Activated CD8-positive, alpha-beta memory T cell treated with anti-CD3 and anti-CD28 coated beads, Interleukin-2, amount 50 U/mL, for 4 hours (primary cell): ENCODE results near the gene CCDC15.
A peak's percentile ranks its signal among the peaks of the same experiment; 100 is the strongest.
"Not testable (repeated sequence)": the region's sequence is repeated elsewhere in the genome, so short reads cannot be mapped to it uniquely, and the experiment has no call there.

Experiments
- DNase-seq: peaks from one replicate; pipeline ENCODE4 v3.0.0-alpha.2; 2020

CCDC15 gene

GRCh38 chr11:125016413-125016812 lies 62.4 kb downstream of the CCDC15 start:
- DNase-seq, result no peak

DNA sequence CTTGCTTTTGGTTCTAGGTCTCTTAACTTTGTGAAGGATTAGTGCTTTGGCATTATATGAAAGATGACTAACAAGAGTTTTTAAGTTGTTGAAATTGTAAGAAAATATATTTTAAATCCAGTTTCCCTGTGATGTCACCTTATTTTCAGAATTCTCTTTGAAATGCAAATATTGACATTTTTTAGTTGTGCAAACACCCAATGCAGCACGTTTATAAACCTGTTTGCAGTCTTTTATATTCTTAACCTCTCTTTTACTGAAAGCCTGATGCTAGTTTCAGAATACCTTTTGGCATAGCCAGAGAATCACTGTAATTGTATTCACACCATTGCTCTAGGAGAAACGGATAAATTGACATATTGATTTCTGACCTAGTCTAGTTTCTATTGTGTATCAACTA lies 66.3 kb downstream of the CCDC15 start:
- DNase-seq, result no peak

GRCh38 chr11:125022551-125022950 lies 68.5 kb downstream of the CCDC15 start:
- no peak for DNase-seq

GRCh38 chr11:125025968-125026367 lies 72.0 kb downstream of the CCDC15 start:
- no peak for DNase-seq

- not testable (repeated sequence) for DNase-seq
These were observed 75.4 kb downstream of the CCDC15 start for GRCh38 chr11:125029431-125029830.

DNA sequence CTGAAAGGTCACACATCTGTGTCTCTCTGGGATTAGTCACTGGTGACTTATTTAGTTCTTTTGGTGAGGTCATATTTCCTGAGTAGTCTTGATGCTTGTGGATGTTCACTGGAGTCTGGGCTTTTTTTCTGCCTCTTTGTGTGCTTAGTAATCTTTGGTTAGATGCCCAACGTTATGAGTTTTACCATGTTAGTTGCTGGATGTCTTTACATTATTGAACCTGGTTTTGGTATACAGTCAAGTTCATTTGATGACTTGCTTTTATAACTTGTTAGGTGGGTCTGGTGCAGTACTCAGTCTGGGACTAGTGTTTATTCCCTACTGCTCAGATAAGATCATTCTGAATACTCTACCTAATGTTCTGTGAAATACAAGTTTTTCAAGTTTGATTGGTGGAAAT lies 82.9 kb downstream of the CCDC15 start:
- DNase-seq, result no peak

- no peak for DNase-seq
These were observed 95.3 kb downstream of the CCDC15 start for GRCh38 chr11:125049164-125049792.

- no peak for DNase-seq
These were observed 98.0 kb downstream of the CCDC15 start for GRCh38 chr11:125052047-125052446.

DNA sequence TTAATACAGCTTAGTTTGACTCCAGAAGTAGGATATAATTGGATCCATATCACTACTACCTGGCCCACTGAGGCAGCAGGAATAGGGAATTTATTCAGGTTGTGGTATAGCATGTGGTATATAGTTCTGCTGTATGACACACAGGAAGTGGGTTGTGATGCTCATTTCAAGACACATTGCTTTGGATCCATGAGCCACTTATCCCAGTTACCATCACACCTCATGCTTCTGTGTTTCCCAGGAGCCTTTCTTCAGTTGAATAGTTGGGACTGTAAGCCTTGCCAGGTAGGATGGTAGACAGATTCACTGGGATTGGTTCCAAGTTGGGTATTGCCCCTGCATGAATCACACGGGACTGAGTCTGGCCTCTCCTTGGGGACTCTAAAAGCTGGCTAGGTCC lies 99.2 kb downstream of the CCDC15 start:
- no peak for DNase-seq

- no peak for DNase-seq
These were observed 101.2 kb downstream of the CCDC15 start for GRCh38 chr11:125055107-125055715.

DNA sequence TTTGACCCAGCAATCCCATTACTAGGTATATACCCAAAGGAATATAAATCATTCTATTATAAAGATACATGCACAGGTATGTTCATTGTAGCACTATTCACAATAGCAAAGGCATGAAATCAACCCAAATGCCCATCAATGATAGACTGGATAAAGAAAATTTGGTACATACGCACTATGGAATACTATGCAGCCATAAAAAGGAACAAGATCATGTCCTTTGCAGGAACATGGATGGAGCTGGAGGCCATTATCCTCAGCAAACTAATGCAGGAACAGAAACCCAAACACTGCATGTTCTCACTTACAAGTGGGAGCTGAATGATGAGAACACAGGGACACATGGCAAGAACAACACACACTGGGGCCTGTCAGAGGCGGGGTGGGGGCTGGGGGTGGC lies 102.1 kb downstream of the CCDC15 start:
- DNase-seq, result not testable (repeated sequence)

- no peak for DNase-seq
These were observed 103.1 kb downstream of the CCDC15 start for GRCh38 chr11:125056931-125057692.

DNA sequence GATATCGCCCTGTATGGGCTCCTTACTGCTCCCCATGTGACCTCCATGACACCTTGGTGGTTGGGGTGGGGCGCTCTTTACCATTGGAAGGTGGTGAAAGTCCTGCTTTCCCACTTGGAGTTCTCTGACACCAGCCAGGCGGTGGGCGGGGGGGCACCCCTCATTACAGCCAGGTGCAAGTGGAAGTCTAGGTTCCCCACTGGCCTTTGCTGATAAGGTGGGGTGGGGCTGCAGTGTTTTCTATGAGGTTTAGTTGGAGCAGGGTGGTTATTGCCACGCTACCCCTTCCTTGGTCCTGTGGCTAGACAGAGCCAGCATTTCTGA lies 103.7 kb downstream of the CCDC15 start:
- DNase-seq, result no peak

GRCh38 chr11:125061281-125061680 lies 107.3 kb downstream of the CCDC15 start:
- no peak for DNase-seq

DNA sequence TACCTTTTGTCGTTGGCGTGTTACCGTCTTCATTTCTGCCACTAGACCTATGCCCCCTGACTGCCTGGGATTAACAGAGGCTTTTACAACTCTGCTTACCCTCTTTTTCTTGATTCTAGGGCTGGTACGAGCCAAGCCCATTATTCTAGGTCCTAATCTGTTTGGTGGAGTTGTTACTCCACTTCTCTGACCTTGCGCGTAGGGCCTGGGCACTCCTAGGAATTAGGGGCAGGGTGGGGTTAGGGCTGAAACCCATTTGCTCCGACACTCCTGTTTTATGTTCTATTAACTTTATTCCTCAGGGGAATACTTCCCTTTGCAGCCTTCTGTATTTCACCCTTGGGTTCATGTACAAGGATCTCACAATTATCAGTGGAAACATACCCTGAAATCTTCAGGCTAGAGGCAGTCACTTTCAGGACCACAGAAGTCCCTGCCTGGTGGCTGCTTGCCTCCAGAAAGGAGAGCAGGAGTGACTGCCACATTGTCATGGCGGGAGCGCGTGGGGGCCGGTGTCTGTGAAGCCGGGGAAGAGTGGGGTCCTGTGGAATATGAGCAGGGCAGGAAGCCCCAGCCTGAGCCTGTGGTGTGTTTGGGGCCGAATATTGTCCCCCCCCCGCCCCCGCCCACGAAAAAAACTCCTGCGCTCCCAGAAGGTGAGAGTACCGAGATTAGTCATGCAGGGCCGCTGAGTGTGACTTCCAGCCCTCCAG lies 108.4 kb downstream of the CCDC15 start:
- DNase-seq, result no peak

- peak; percentile 37 for DNase-seq
These were observed 109.0 kb downstream of the CCDC15 start, which contains the start of gene SLC37A2 for GRCh38 chr11:125062931-125063428. Gene SLC37A2 (plus strand): TSS chr11:125063305. CDS start chr11:125063368, 63 bp downstream.

DNA sequence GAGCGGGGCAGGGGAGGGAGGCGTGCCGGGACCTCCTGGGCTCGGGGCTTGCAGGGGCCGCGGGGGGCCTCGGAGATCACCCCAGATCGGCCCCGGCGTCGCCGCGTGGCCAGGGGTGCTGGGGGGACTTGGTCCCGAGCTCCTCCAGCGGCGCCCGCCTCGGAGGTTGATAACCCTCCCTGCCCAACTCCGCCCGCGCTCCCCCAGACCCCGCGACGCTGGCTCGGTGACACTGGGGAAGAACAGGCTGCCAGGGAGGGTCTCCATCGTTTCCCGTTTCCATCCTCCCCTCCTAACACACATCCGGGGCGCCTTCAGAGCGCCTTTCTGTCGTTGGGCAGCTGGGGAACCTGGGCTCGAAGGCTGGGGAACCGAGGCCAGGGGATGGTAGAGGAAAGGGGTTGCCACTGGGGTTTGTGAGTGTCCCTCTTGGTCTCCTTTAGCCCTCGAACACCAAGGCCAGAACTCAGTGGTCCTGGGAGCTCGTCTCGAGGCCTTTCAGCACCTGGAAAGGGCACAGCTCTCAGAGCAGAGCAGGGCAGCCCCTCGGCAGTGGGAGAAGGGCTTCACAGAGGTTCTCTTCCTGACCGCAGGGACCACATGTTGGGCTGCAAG lies 109.5 kb downstream of the CCDC15 start:
- no peak for DNase-seq

- DNase-seq, result no peak
These were observed 110.1 kb downstream of the CCDC15 start for GRCh38 chr11:125064070-125064469.

GRCh38 chr11:125068368-125068767 lies 114.4 kb downstream of the CCDC15 start:
- no peak for DNase-seq

- no peak for DNase-seq
These were observed 115.0 kb downstream of the CCDC15 start for GRCh38 chr11:125069008-125069407.

DNA sequence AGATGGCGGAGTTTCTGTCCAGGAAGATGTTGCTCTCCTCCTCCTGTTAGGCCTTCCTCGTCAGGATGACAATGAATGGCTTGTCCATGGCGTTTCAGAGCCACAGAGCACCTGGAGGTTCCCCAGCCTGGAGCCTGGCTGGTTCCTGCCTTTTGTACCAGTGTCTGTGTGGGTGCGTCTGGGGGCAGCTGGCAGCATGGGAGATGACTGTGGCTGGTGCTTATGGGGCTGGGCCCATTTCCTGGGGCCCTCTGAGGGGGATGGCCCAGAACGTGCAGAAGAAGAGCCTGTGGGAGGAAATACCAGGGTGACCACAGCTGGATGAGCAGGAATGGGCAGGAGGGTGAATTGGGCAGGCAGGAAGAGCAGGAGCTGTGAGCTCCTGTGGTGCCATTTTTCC lies 115.8 kb downstream of the CCDC15 start:
- DNase-seq, result no peak

- no peak for DNase-seq
These were observed 116.8 kb downstream of the CCDC15 start for GRCh38 chr11:125070699-125071254.

- no peak for DNase-seq
These were observed 117.4 kb downstream of the CCDC15 start for GRCh38 chr11:125071435-125071834.
